DND-41 (cell line): ENCODE data around the gene SAPCD2.

Experiments
- CTCF ChIP-seq: IDR thresholded peaks from 2 replicates; pipeline ENCODE4 v1.5.1; 2012; ENCODE audit warnings: borderline replicate concordance, low read length, moderate library complexity, mild to moderate bottlenecking; ENCODE audit not compliant: poor library complexity, severe bottlenecking; ENCODE audit errors: extremely low read depth
- EZH2 ChIP-seq: IDR thresholded peaks from 3 replicates; pipeline ENCODE4 v1.6.1; 2012; ENCODE audit warnings: borderline replicate concordance, low read depth, mild to moderate bottlenecking, moderate library complexity, low read length, inconsistent platforms; ENCODE audit not compliant: severe bottlenecking

GRCh38 chr9:137048655-137049543 is 21.5 kb downstream of the SAPCD2 start:
- no peak for TF ChIP-seq CTCF
- TF ChIP-seq EZH2 = no peak
